Panc1 (cell line): ENCODE measurements around the gene RNF145. TPM values are rescaled to one million over a fixed set of nuclear protein-coding genes. Genes with fewer than 3 reads are reported as not detected.

Source experiments
- ATAC-seq: fragments of 200-7000 bp; cut with Tn5 transposase; 2 replicates; pipeline ENCODE4 v1.9.1; 2020; ENCODE audit warnings: mild to moderate bottlenecking, moderate library complexity
- BruUV-seq: library from RNA; stranded (reverse); fragments of 400-500 nt; replicated peaks from 2 replicates; lab custom pipeline; 2021; lab: Mats Ljungman, UMichigan
- CTCF ChIA-PET: fragments of 300-600 bp; sonication (Branson Sonifier 250); formaldehyde crosslinking; loops from one replicate; lab custom pipeline; 2022; ENCODE audit warnings: antibody characterized with exemption; lab: Charles Lee
- POLR2A ChIA-PET: fragments of 300-600 bp; sonication (Branson Sonifier 250); formaldehyde crosslinking; loops from one replicate; lab custom pipeline; 2022; ENCODE audit warnings: antibody characterized with exemption; lab: Charles Lee
- DNase-seq: peaks from one replicate; pipeline ENCODE4 v3.0.0-alpha.2; 2010; ENCODE audit warnings: low read depth, low spot score
- H3K27ac ChIP-seq: 2 replicates; pipeline ENCODE4 v1.5.1; 2011; ENCODE audit warnings: mild to moderate bottlenecking, low read length, inconsistent platforms
- H3K27me3 ChIP-seq: fragments of 200-500 bp; sonication (Bioruptor generic); 2 replicates; pipeline ENCODE4 v1.6.0; 2014; ENCODE audit warnings: low read length, inconsistent platforms; ENCODE audit not compliant: control insufficient read depth, insufficient read depth
- H3K36me3 ChIP-seq: fragments of 200-500 bp; sonication (Bioruptor generic); 2 replicates; pipeline ENCODE4 v1.5.1; 2014; ENCODE audit warnings: inconsistent platforms, mild to moderate bottlenecking, low read length, moderate library complexity; ENCODE audit not compliant: control insufficient read depth, insufficient read depth
- H3K4me1 ChIP-seq: 2 replicates; pipeline ENCODE4 v1.5.1; 2011; ENCODE audit warnings: inconsistent platforms, mild to moderate bottlenecking, low read length, moderate library complexity; ENCODE audit not compliant: control insufficient read depth, insufficient read depth
- H3K4me3 ChIP-seq, 2 experiments: 2 replicates each; pipeline ENCODE4 v1.5.1; 2011 to 2012; ENCODE audit warnings: low read depth in 2 of 2, low read length in 2 of 2, mild to moderate bottlenecking in 2 of 2, inconsistent platforms in 1 of 2, moderate library complexity in 1 of 2
- H3K9me3 ChIP-seq: fragments of 200-500 bp; sonication (Bioruptor generic); 2 replicates; pipeline ENCODE4 v1.5.1; 2014; ENCODE audit warnings: low read depth, mild to moderate bottlenecking, inconsistent platforms, low read length, moderate library complexity; ENCODE audit not compliant: control insufficient read depth, insufficient read depth
- CTCF ChIP-seq: fragments of 450-650 bp; IDR thresholded peaks from 2 replicates; pipeline ENCODE4 v1.5.1; 2017; ENCODE audit warnings: mild to moderate bottlenecking
- POLR2AphosphoS5 ChIP-seq: IDR thresholded peaks from 2 replicates; pipeline ENCODE4 v1.6.1; 2012; ENCODE audit warnings: mild to moderate bottlenecking, low read depth, low read length, moderate library complexity
- REST ChIP-seq, 2 experiments: IDR thresholded peaks; 2 replicates each; pipeline ENCODE4 v1.6.1; 2011 to 2012; ENCODE audit warnings: low read depth in 2 of 2, control low read depth in 1 of 2, low read length in 1 of 2, mild to moderate bottlenecking in 1 of 2, moderate library complexity in 1 of 2; ENCODE audit not compliant: insufficient read depth in 1 of 2
- SIN3A ChIP-seq: IDR thresholded peaks from 2 replicates; pipeline ENCODE4 v1.6.1; 2012; ENCODE audit warnings: low read depth, mild to moderate bottlenecking, low read length, moderate library complexity, borderline replicate concordance; ENCODE audit not compliant: insufficient read depth
- TCF7L2 ChIP-seq: IDR thresholded peaks from 2 replicates; pipeline ENCODE4 v1.6.1; 2011; ENCODE audit warnings: mild to moderate bottlenecking, low read depth, low read length, inconsistent platforms
- in situ Hi-C: cut with HindIII; loops from 2 replicates; pipeline ENCODE4 v1.10.0; 2016; ENCODE audit warnings: low sequenced_read_pairs, low pct_unique_long_range_greater_than_20kb
- intact Hi-C: fragments of 100-400 bp; cut with micrococcal nuclease; formaldehyde crosslinking; loops from one replicate; pipeline ENCODE4 v1.10.0; 2022; ENCODE audit not compliant: unreplicated experiment
- total RNA-seq: library from RNA; stranded (reverse); gene quantifications from one replicate; pipeline ENCODE4 v1.2.1, GENCODE V29; 2021; ENCODE audit not compliant: unreplicated experiment

The RNF145 gene
- total RNA-seq, 1 experiment from 2014 or later = 81.8 TPM

DNA sequence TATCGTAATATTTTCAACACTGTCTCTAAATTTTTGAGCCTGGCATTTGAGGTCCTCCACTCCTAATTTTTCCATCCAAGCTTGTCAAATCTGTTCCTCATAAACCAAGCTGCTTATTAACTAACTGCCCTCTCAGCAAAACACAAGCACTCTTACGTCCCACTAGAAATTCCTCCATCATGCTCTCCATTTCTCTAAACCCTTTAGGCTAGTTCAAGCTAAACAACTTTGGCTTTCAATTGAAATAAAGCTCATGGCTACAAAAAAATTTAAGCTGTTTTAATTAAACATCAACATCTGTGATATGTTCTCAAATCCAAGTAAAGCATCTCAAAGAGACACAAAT is 45.7 kb downstream of the RNF145 start:
- Histone ChIP-seq H3K27me3 (no peaks in the 10 kb centered on the region), H3K4me1 (no peaks in the 10 kb centered on the region), H3K9me3 (no peaks in the 10 kb centered on the region), H3K36me3 (peaks cover 28% of the 10 kb centered on the region), H3K27ac (no peak overlapping the region), H3K4me3 (no peak overlapping the region)
- POLR2A ChIA-PET = no interaction called here
- CTCF ChIA-PET = no interaction called here
- in situ Hi-C loops (no loop called here), intact Hi-C loops (no loop called here)
- no TSS peak for BruUV-seq
- no peak for ATAC-seq
- TF ChIP-seq POLR2AphosphoS5 = no peak
- TF ChIP-seq CTCF = no peak
- TF ChIP-seq TCF7L2 = no peak
- no peak for TF ChIP-seq REST (IDR thresholded peaks at IDR 0.05; ENCODE audit: insufficient read depth in 1 of 2, low read depth in 2 of 2, low read length in 1 of 2)
- TF ChIP-seq SIN3A = no peak
- DNase-seq = no peak

- Histone ChIP-seq H3K4me1 (no peaks in the 10 kb centered on the region), H3K36me3 (peaks cover 24% of the 10 kb centered on the region), H3K9me3 (no peaks in the 10 kb centered on the region), H3K27me3 (no peaks in the 10 kb centered on the region), H3K27ac (no peak overlapping the region), H3K4me3 (no peak overlapping the region)
- intact Hi-C loops (no loop called here), in situ Hi-C loops (no loop called here)
- POLR2A ChIA-PET = interaction anchor here (0.6 kb wide), 1 partner anchor 11 kb away, joined by 6 read pairs; no protein-coding TSS in a partner anchor
- BruUV-seq = no TSS peak
- CTCF ChIA-PET = no interaction called here
- no peak for TF ChIP-seq CTCF
- no peak for TF ChIP-seq TCF7L2
- no peak for TF ChIP-seq REST (IDR thresholded peaks at IDR 0.05; ENCODE audit: insufficient read depth in 1 of 2, low read depth in 2 of 2, low read length in 1 of 2)
- TF ChIP-seq SIN3A = no peak
- TF ChIP-seq POLR2AphosphoS5 = no peak
- DNase-seq (peak; percentile 41), ATAC-seq (peak; percentile 81)
Measured at GRCh38 chr5:159163027-159163700, 46.2 kb downstream of the RNF145 start.
